ENCODE data around the gene FXR2.

DNA sequence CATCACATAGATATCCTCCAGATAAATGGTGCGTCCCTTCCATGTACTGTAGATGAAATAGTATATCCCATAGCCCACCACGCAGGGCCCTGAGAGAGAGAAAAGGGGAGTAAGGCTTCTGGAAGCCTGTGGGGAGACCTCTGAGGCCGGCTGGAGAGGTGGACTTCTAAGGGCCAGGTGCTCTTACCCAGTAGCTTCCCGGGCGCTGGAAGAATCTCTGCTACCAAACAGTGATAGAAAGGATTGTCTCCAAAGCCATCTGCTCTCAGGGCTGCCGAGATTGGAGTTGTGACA, 12.2 kb upstream of the FXR2 start:
- TF ChIP-seq ZNF274 (IDR thresholded peaks at IDR 0.05; ENCODE audit: low read depth, low read length) (no peak), YY1 (IDR thresholded peaks at IDR 0.05; ENCODE audit: insufficient read depth, insufficient read length) (no peak), SUZ12 (IDR thresholded peaks at IDR 0.05; ENCODE audit: extremely low read depth, insufficient read depth, insufficient read length) (no peak)
